Measurements from ENCODE around the gene OR10J4.

Gene OR10J4

DNA sequence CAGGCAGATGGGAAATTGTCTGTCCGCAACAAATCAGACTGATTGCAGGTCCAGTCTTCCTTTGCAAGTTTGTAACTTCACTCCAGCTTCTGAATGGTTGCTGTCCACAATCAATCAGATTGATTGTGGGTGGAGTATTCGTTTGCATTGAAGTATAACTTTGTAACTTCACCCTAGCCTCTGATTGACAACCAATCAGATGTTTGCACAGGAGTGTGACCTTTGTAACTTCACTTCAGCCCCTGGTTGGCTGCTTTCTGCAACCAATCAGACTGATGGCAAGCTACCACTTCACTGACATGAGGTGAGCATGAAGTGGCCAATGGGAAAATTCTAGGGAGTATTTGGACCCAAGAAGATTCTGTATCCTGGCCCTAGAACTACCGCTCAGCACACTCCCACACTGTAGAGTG lies 33.2 kb downstream of the OR10J4 start:
- no peak overlapping the region for H3K4me3 ChIP-seq (ENCODE audit: low read depth, low read length)
- DNase-seq (ENCODE audit: low read depth), result no peak
- no peak for TF ChIP-seq POLR2A (IDR thresholded peaks at IDR 0.05; ENCODE audit: extremely low read depth, insufficient read length)
- no peak for TF ChIP-seq MYC (IDR thresholded peaks at IDR 0.05; ENCODE audit: low read depth, low read length)
- TF ChIP-seq, protein P1, sequence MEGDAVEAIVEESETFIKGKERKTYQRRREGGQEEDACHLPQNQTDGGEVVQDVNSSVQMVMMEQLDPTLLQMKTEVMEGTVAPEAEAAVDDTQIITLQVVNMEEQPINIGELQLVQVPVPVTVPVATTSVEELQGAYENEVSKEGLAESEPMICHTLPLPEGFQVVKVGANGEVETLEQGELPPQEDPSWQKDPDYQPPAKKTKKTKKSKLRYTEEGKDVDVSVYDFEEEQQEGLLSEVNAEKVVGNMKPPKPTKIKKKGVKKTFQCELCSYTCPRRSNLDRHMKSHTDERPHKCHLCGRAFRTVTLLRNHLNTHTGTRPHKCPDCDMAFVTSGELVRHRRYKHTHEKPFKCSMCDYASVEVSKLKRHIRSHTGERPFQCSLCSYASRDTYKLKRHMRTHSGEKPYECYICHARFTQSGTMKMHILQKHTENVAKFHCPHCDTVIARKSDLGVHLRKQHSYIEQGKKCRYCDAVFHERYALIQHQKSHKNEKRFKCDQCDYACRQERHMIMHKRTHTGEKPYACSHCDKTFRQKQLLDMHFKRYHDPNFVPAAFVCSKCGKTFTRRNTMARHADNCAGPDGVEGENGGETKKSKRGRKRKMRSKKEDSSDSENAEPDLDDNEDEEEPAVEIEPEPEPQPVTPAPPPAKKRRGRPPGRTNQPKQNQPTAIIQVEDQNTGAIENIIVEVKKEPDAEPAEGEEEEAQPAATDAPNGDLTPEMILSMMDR (IDR thresholded peaks at IDR 0.05; ENCODE audit: low read depth, low read length), result no peak
- TF ChIP-seq, protein P2, sequence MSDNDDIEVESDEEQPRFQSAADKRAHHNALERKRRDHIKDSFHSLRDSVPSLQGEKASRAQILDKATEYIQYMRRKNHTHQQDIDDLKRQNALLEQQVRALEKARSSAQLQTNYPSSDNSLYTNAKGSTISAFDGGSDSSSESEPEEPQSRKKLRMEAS (IDR thresholded peaks at IDR 0.05; ENCODE audit: low read depth, low read length), result no peak

DNA sequence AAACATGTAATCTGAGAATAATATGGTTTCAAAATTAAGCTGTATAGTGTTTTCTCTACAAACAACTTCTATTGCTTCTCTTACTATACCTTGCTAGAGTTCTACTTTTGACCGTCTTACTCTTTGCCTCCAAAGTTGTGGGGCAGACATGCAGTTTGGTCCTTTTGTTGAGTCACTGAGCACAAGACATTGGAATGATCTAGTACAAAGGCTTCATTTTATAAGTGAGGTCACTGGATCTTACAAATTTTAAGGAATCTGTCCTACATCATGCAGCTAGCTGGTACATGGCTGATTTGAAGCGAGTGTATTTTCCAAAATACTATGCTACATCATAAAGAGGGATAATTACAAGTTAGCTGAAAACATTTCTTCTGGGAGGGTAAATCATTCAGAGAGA lies 36.3 kb downstream of the OR10J4 start:
- DNase-seq (ENCODE audit: low read depth), result no peak
- no peak for TF ChIP-seq POLR2A (IDR thresholded peaks at IDR 0.05; ENCODE audit: extremely low read depth, insufficient read length)
- TF ChIP-seq MYC (IDR thresholded peaks at IDR 0.05; ENCODE audit: low read depth, low read length), result no peak
- TF ChIP-seq, protein P2 (IDR thresholded peaks at IDR 0.05; ENCODE audit: low read depth, low read length), result no peak
- TF ChIP-seq, protein P1 (IDR thresholded peaks at IDR 0.05; ENCODE audit: low read depth, low read length), result no peak
- no peak overlapping the region for H3K4me3 ChIP-seq (ENCODE audit: low read depth, low read length)

DNA sequence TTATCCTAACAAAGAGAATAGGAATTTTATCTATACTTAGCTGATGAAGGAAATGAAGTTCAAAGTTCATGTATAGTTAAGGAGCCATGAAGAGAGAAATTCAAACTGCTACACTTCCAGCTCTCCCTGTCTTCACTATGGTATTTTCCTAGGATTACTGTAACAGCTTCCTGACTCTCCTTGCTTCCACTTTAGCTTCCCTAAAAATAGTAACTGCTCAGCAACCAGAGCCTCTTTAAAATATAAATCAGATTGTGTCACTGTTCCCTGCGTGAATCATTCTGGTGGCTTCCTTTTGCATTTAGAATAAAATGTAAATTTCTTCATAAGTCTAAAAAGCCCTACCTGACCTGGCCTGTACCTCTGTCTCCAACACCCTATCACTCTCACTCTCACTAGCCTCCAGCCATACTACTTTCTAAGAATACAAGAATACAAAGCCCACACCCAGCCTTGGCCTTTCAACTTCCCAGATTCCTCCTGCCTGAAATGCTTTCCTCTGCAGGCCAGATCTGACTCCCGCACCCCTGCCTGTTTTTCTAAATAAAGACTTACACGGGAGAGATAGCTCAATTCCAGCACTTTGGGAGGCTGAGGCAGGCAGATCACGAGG lies 38.0 kb downstream of the OR10J4 start:
- TF ChIP-seq, protein P1 (IDR thresholded peaks at IDR 0.05; ENCODE audit: low read depth, low read length), result no peak
- TF ChIP-seq MYC (IDR thresholded peaks at IDR 0.05; ENCODE audit: low read depth, low read length) (no peak), POLR2A (IDR thresholded peaks at IDR 0.05; ENCODE audit: extremely low read depth, insufficient read length) (no peak)
- TF ChIP-seq, protein P2 (IDR thresholded peaks at IDR 0.05; ENCODE audit: low read depth, low read length), result no peak
- H3K4me3 ChIP-seq (ENCODE audit: low read depth, low read length), result no peak overlapping the region
- no peak for DNase-seq (ENCODE audit: low read depth)

DNA sequence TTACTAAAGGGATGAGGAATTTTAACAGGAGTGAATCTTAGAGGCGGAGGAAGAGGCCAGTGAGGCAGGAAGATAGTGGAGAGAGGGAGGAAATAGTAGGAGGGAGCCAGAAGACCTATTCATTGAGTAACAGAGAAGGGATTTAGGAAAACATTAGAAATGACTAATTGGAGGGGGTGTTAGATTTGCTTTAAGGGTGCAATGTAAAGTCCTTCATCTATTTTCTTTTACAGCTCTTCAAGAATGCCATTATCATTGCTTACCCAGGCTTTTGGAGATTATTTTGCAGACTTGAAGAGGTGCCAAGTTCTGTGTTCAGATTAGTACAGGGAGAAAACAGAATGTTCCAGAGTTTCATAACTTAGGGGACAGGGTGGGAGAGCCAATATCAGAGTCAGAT lies 41.3 kb downstream of the OR10J4 start:
- H3K4me3 ChIP-seq (ENCODE audit: low read depth, low read length), result no peak overlapping the region
- DNase-seq (ENCODE audit: low read depth), result no peak
- TF ChIP-seq, protein P2 (IDR thresholded peaks at IDR 0.05; ENCODE audit: low read depth, low read length), result no peak

DNA sequence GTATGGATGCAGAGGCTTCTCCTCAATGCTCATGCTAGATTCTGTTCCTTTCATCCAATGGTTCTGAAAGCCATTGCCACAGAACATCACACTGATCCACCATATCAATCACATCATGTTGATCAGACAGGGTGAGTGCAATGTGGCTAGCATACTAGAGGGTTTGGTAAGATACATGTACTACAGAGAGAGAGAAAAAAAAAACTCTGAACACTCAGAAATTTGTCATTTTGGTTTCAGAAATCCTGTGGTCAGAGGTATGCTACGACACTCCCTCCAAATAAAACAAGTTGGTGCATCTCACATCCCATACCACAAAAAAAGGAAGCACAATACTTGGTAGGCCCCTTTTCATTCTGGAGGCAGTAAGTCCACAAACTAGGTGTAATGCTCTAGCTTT lies 42.9 kb downstream of the OR10J4 start:
- no peak for TF ChIP-seq MYC (IDR thresholded peaks at IDR 0.05; ENCODE audit: low read depth, low read length)
- TF ChIP-seq, protein P1 (IDR thresholded peaks at IDR 0.05; ENCODE audit: low read depth, low read length), result no peak
- TF ChIP-seq POLR2A (IDR thresholded peaks at IDR 0.05; ENCODE audit: extremely low read depth, insufficient read length), result no peak
- TF ChIP-seq, protein P2 (IDR thresholded peaks at IDR 0.05; ENCODE audit: low read depth, low read length), result no peak
- H3K4me3 ChIP-seq (ENCODE audit: low read depth, low read length), result no peak overlapping the region

More for the DNA sequence above, 42.9 kb downstream of the OR10J4 start:
- no peak for DNase-seq (ENCODE audit: low read depth)
